Heart left ventricle (tissue), 16 donors: ENCODE results near the gene CABP4. TPM values are rescaled to one million over a fixed set of nuclear protein-coding genes. Genes with fewer than 3 reads are reported as not detected.

Experiments used
- ATAC-seq, 4 donors: fragments of 200-7000 bp; cut with Tn5 transposase; one replicate each; pipeline ENCODE4 v1.9.1; 2020 to 2022; ENCODE audit warnings: moderate library complexity in 4 of 4, mild to moderate bottlenecking in 3 of 4, moderate number of reproducible peaks in 1 of 4
- DNase-seq, 5 donors: peaks; one replicate each; pipeline ENCODE4 v3.0.0-alpha.2; 2020
- H3K27ac ChIP-seq, 12 donors: fragments of 200-600 bp; sonication (generic) in 4 of 12; one replicate each; pipeline versions ENCODE4 v1.5.0 to v1.8.0; 2016 to 2022; ENCODE audit warnings: mild to moderate bottlenecking in 2 of 12
- H3K27me3 ChIP-seq, 9 donors: fragments of 200-600 bp; sonication (generic) in 2 of 9; one replicate each; pipeline versions ENCODE4 v1.5.1 to v1.8.0; 2016 to 2022; ENCODE audit warnings: mild to moderate bottlenecking in 3 of 9
- H3K36me3 ChIP-seq, 9 donors: fragments of 200-600 bp; sonication (generic) in 2 of 9; one replicate each; pipeline versions ENCODE4 v1.5.0 to v1.8.0; 2018 to 2022; ENCODE audit warnings: mild to moderate bottlenecking in 2 of 9
- H3K4me1 ChIP-seq, 12 donors: fragments of 200-600 bp; sonication (generic) in 4 of 12; one replicate each; pipeline versions ENCODE4 v1.5.0 to v1.8.0; 2016 to 2022; ENCODE audit warnings: mild to moderate bottlenecking in 3 of 12
- H3K4me3 ChIP-seq, 12 donors: fragments of 200-600 bp; sonication (generic) in 4 of 12; one replicate each; pipeline versions ENCODE4 v1.5.0 to v1.8.0; 2017 to 2022; ENCODE audit warnings: mild to moderate bottlenecking in 9 of 12, moderate library complexity in 4 of 12
- H3K9me3 ChIP-seq, 12 donors: fragments of 200-600 bp; sonication (generic) in 4 of 12; one replicate each; pipeline versions ENCODE4 v1.5.0 to v1.8.0; 2016 to 2022; ENCODE audit warnings: mild to moderate bottlenecking in 1 of 12
- POLR2A ChIP-seq, 2 donors: fragments of 450-650 bp; IDR thresholded peaks; one replicate each; pipeline ENCODE4 v1.6.1; 2017; ENCODE audit warnings: antibody characterized with exemption in 2 of 2, mild to moderate bottlenecking in 2 of 2, moderate library complexity in 2 of 2
- WGBS, 4 donors: extraction: QIAGEN DNeasy Blood & Tissue Kit in 2 of 4; methylation state at CpG; one replicate each; pipeline versions ENCODE4 v1.1.5 to v1.1.7; 2013 to 2018; 5-methylcytosine and 5-hydroxymethylcytosine counted together
- intact Hi-C, 10 donors: fragments of 100-400 bp; cut with DNase I; formaldehyde crosslinking; loops; one replicate each; pipeline versions ENCODE4 v1.11.1 to v1.14.2; 2022
- polyA plus RNA-seq, 2 donors: library from polyadenylated mRNA; stranded (reverse); fragments of 200-250 nt; gene quantifications; one replicate each; pipeline ENCODE4 v1.2.3, GENCODE V29; 2013
- total RNA-seq, 9 donors: library from RNA; depleted of rRNA in 2 of 9; stranded (reverse); fragments of >200 nt in 2 of 9; fragmentation: NEBNext Ultra II Directional in 3 of 9; extraction: Animal tissue kit (Norgen Biotek cat#: 25700) in 3 of 9; gene quantifications; one replicate each; pipeline versions ENCODE4 v1.1.0 to v1.2.4, GENCODE V29; 2016 to 2023
- TF ChIP-seq, protein P1 (sequence below), 12 donors: fragments of 200-600 bp; sonication (generic) in 4 of 12; IDR thresholded peaks; one replicate each; pipeline versions ENCODE4 v1.5.0 to v1.8.0; 2018 to 2022; ENCODE audit warnings: antibody characterized with exemption in 12 of 12, mild to moderate bottlenecking in 5 of 12
- donor health status: ischemic (EF 13 %, LVEDD 7.1; RV severe dilation, severe dysfunction).
- donor health status: healthy with polysubstance abuse.
- donor health status: DM: no; HTN: yes; CAD: no.
- donor health status: DM: no; HTN: no; CAD: no.
- donor health status: ischemic (EF 25% LVEDD 6.9; RV normal size, moderate dysfunction).
- donor health status: ischemic (EF 25% LVEDD 5.7; RV mildly dilated, moderate dysfunction).
- donor health status: healthy.
- donor health status: DM: yes; HTN: yes; CAD: no.
- donor health status: ischemic (EF 35%, LVEDD 5.7; RV mildly dilated, moderate dysfunction).
- donor health status: nonischemic (EF 11% LVEDD 7.7; RV severe dilation, severe dysfunction).
- donor health status: DM: yes; HTN: yes; CAD: no.
- donor health status: PGD.
- donor health status: ischemic (EF 29% LVEDD 5.4; RV normal size, mild dysfunction).
- donor health status: nonischemic (EF 23%, LVEDD 6.1; RV moderate dilation, normal function).

The CABP4 gene
- total and polyA plus RNA-seq, 11 donors, result 0.25 to 4.2 (median 0.51) TPM; not detected in 1

DNA sequence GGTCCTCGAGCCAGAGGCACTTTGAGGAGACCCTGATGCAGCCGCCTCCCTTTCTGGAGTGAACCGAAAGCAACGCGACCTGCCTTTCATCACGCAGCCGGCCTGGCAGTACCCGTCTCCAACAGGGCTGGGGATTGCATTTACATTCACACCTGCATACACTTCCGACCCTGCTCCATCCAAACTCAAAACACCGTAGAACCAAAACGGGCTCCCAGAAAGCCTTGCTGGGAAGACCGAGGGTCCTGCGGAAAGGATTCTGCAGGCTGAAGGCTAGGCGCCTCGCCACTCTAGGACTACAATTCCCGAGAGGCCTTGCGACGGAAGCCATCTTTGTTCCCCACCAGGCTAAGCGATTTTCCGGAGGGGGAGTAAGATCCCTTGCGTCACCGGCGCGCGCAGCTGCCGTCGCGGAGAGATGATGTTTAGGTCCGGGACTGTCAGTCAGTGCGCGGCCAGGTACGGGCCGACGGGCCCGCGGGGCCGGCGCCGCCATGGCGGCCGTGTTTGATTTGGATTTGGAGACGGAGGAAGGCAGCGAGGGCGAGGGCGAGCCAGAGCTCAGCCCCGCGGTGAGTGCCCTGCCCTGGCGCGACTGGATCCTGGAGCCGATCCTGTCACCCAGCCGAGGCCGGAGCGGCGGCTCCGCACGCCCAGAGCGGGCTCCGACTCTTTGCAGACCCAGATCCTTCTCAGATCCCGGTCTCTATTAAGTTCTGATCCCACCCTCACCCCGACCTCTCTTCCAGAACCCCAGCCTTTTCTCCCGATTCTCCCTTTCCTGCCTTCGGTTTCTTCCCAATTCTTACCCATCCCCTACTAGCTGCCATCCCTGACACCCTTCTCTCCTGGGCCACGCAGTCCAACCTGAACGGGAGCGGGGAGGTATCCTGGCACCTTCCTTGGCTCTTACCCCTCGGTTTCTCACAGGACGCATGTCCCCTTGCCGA lies 26.8 kb upstream of the CABP4 start, which contains the start of gene RPS6KB2:
RPS6KB2 (plus strand) TSS at position 443 of the 950 bp plus-strand sequence; CDS start at position 495, 52 bp downstream.
- H3K4me3 ChIP-seq, result peak within 1 kb of the TSS; percentile 58 to 94 (median 80)
- 0 to 1% (median 1%) methylated on average over 64 to 68 of the region's 68 CpGs for WGBS, 4 donors
- no peaks in the 10 kb centered on the region for H3K27me3 ChIP-seq
- peaks cover 0 to 40% (median 32%) of the 10 kb centered on the region in 9 donors for H3K36me3 ChIP-seq
- no peaks in the 10 kb centered on the region for H3K9me3 ChIP-seq
- peaks cover 7 to 23% (median 14%) of the 10 kb centered on the region in 12 donors for H3K4me1 ChIP-seq
- DNase-seq (peak; percentile 98 to 99 (median 99)), ATAC-seq (peak; percentile 90 to 96 (median 94))
- TF ChIP-seq, protein P1, sequence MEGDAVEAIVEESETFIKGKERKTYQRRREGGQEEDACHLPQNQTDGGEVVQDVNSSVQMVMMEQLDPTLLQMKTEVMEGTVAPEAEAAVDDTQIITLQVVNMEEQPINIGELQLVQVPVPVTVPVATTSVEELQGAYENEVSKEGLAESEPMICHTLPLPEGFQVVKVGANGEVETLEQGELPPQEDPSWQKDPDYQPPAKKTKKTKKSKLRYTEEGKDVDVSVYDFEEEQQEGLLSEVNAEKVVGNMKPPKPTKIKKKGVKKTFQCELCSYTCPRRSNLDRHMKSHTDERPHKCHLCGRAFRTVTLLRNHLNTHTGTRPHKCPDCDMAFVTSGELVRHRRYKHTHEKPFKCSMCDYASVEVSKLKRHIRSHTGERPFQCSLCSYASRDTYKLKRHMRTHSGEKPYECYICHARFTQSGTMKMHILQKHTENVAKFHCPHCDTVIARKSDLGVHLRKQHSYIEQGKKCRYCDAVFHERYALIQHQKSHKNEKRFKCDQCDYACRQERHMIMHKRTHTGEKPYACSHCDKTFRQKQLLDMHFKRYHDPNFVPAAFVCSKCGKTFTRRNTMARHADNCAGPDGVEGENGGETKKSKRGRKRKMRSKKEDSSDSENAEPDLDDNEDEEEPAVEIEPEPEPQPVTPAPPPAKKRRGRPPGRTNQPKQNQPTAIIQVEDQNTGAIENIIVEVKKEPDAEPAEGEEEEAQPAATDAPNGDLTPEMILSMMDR (IDR thresholded peaks at IDR 0.05), result peak in 1 of 12 donors; percentile 15
- peak; percentile 54 to 93 for TF ChIP-seq POLR2A (IDR thresholded peaks at IDR 0.05)
- H3K27ac ChIP-seq, result peak within 1 kb of the TSS; percentile 76 to 96 (median 88)
- intact Hi-C loops, result loop anchor here in 5 of 10 donors (1.0 to 5.0 kb wide), 5 partner anchors 14 to 79 kb away; partner anchors contain the start of genes CDK2AP2 (in 2 of the 5), PITPNM1 (in 2 of the 5), CORO1B (in 1 of the 5) and TMEM134 (in 1 of the 5)

DNA sequence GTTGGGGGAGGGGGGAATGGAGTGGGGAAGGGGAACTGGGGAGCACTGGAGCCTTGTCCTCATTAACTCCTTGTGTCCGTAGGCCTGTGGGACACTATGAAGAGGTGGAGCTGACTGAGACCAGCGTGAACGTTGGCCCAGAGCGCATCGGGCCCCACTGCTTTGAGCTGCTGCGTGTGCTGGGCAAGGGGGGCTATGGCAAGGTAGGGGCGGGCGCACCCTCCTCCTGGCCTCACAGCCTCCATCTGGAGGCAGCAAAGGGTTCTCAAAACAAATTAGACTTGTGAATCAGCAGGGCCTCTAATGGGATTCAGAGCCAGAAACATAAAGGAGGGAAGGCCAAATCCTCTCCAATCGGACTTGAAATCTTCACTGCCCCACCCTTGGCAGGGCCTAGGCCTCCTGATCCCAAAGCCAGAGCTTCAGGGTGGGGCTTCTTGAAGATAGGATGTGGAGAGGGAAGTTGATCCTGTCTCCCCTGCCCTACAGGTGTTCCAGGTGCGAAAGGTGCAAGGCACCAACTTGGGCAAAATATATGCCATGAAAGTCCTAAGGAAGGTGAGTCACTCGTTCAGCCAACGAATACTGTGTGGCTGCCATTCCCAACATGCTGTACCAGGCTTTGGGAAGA lies 26.0 kb upstream of the CABP4 start:
- intact Hi-C loops, result loop anchor here in 3 of 10 donors (1.0 to 5.0 kb wide), 3 partner anchors 13 to 78 kb away; partner anchors contain the start of genes CDK2AP2 (in 2 of the 3), PITPNM1 (in 2 of the 3) and TMEM134 (in 1 of the 3)
- ATAC-seq (no peak), DNase-seq (no peak)
- Histone ChIP-seq H3K9me3 (no peaks in the 10 kb centered on the region), H3K4me3 (peak overlapping the region; percentile 58 to 94 (median 80)), H3K27ac (peak overlapping the region in 8 of 12 donors; percentile 85 to 96 (median 90)), H3K4me1 (peaks cover 7 to 24% (median 14%) of the 10 kb centered on the region in 12 donors), H3K27me3 (no peaks in the 10 kb centered on the region), H3K36me3 (peaks cover 0 to 48% (median 40%) of the 10 kb centered on the region in 9 donors)
- WGBS, 4 donors, result 50 to 59% (median 54%) methylated on average over 12 of the region's 12 CpGs
- TF ChIP-seq POLR2A (IDR thresholded peaks at IDR 0.05), result no peak
- TF ChIP-seq, protein P1 (IDR thresholded peaks at IDR 0.05), result no peak

DNA sequence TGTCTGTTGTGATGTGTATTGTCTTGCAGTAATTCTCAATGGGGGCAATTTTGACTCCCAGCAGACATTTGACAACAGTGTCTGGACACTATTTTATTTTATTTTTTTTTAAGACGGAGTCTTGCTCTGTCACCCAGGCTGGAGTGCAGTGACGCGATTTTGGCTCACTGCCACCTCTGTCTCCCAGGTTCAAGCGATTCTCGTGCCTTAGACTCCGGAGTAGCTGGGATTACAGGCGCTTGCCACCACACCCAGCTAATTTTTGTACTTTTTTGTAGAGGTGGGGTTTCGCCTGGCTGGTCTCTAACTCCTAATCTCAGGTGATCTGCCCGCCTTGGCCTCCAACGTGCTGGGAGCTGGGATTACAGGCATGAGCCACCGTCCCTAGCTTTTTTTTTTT lies 25.4 kb upstream of the CABP4 start:
- Histone ChIP-seq H3K36me3 (peaks cover 0 to 53% (median 46%) of the 10 kb centered on the region in 9 donors), H3K4me1 (peaks cover 7 to 29% (median 14%) of the 10 kb centered on the region in 12 donors), H3K4me3 (peak overlapping the region in 3 of 12 donors; percentile 70 to 87 (median 76)), H3K9me3 (no peaks in the 10 kb centered on the region), H3K27ac (no peak overlapping the region), H3K27me3 (no peaks in the 10 kb centered on the region)
- no peak for DNase-seq
- intact Hi-C loops, result loop anchor here in 3 of 10 donors (1.0 to 5.0 kb wide), 3 partner anchors 13 to 78 kb away; partner anchors contain the start of genes CDK2AP2 (in 2 of the 3), PITPNM1 (in 2 of the 3) and TMEM134 (in 1 of the 3)
- ATAC-seq, result no peak
- TF ChIP-seq POLR2A (IDR thresholded peaks at IDR 0.05), result no peak
- TF ChIP-seq, protein P1 (IDR thresholded peaks at IDR 0.05), result no peak
- 65 to 80% (median 71%) methylated on average over 11 of the region's 11 CpGs for WGBS, 4 donors
